Pancreas (tissue), 10 donors: ENCODE measurements around the gene PLEKHA8. TPM values are rescaled to one million over a fixed set of nuclear protein-coding genes. Genes with fewer than 3 reads are reported as not detected.

ENCODE experiments used
- ATAC-seq, 4 donors: fragments of 200-7000 bp; cut with Tn5 transposase; one replicate each; pipeline versions ENCODE4 v1.8.0 to v1.9.1; 2020; ENCODE audit warnings: mild to moderate bottlenecking in 4 of 4, moderate library complexity in 4 of 4
- DNase-seq, 6 donors: peaks; one replicate each; pipeline ENCODE4 v3.0.0-alpha.2; 2020
- FAIRE-seq: peaks from 2 replicates; lab custom pipeline; 2012; peaks lifted over from hg19 to GRCh38; lab: Jason Lieb, UNC
- H3K27ac ChIP-seq, 4 donors: fragments of 200-600 bp; sonication (generic); 1 replicate in 3 of 4; 2 replicates in 1 of 4; pipeline versions ENCODE4 v1.5.0 to v1.8.0; 2020
- H3K27me3 ChIP-seq, 4 donors: fragments of 200-600 bp; one replicate each; pipeline ENCODE4 v1.8.0; 2021
- H3K36me3 ChIP-seq, 3 donors: fragments of 200-600 bp; sonication (generic) in 1 of 3; one replicate each; pipeline versions ENCODE4 v1.5.0 to v1.8.0; 2020 to 2021
- H3K4me1 ChIP-seq, 3 donors: fragments of 200-600 bp; one replicate each; pipeline ENCODE4 v1.8.0; 2021
- H3K4me3 ChIP-seq, 4 donors: fragments of 200-600 bp; sonication (generic) in 2 of 4; one replicate each; pipeline versions ENCODE4 v1.5.0 to v1.8.0; 2020 to 2021
- H3K9me3 ChIP-seq, 4 donors: fragments of 200-600 bp; one replicate each; pipeline ENCODE4 v1.8.0; 2021
- WGBS, 2 donors: extraction: QIAGEN DNeasy Blood & Tissue Kit; methylation state at CpG; one replicate each; pipeline ENCODE4 v1.1.7; 2013; 5-methylcytosine and 5-hydroxymethylcytosine counted together
- intact Hi-C, 3 donors: fragments of 100-400 bp; cut with DNase I; formaldehyde crosslinking; loops; one replicate each; pipeline versions ENCODE4 v1.11.1 to v1.14.2; 2022
- polyA plus RNA-seq, 2 donors: library from polyadenylated mRNA; stranded (reverse); fragments of 200-250 nt; gene quantifications; one replicate each; pipeline ENCODE4 v1.2.3, GENCODE V29; 2013
- total RNA-seq, 6 donors: library from RNA; stranded (reverse); fragmentation: NEBNext Ultra II Directional in 4 of 6; extraction: Animal tissue kit (Norgen Biotek cat#: 25700) in 4 of 6; gene quantifications; one replicate each; pipeline versions ENCODE4 v1.2.1 to v1.2.4, GENCODE V29; 2021 to 2023
- TF ChIP-seq, protein P1 (sequence below), 4 donors: fragments of 200-600 bp; sonication (generic) in 3 of 4; IDR thresholded peaks; one replicate each; pipeline versions ENCODE4 v1.5.0 to v1.8.0; 2021; ENCODE audit warnings: antibody characterized with exemption in 4 of 4
- donor health status: healthy with polysubstance abuse.
- donor health status: DM: no; HTN: no; CAD: no; lungs with moderate emphysema.
- donor health status: DM: no; HTN: no; CAD: no.
- donor health status: control.
- donor health status: control.
- donor health status: Bipolar disorder and iron deficiency.
- donor health status: DM: yes; HTN: yes; CAD: no.
- donor health status: DM: no; HTN: no; CAD: no.
- donor health status: DM: no; HTN: no; CAD: no.
- donor health status: DM: yes; HTN: yes; CAD: no.

PLEKHA8 gene
- total and polyA plus RNA-seq, 8 donors, result 1.7 to 9.7 (median 4.3) TPM

DNA sequence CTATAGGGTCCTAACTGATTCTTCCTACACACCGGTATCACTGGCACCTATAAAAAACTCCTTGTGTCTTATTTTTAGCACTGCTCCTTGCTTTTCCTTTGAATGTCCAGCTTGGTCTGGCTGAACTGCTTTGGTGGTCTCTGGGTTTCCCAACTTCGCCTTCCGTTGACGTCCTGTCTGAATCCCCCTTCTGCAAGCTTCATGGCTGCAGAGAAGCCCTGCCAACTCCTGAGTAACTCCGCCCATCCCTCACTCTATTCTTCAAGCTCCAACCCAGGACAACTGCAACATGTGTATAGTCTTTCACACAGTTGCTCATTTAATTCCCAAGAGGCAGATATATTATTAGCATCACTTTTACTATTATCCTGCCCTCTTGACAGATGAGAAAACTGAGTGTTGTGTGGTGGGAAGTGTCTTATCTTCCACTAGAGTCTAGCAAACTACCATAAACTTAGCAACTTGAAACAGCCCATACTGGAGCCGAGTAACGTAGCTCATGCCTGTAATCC, 147.5 kb downstream of the PLEKHA8 start:
- TF ChIP-seq, protein P1, sequence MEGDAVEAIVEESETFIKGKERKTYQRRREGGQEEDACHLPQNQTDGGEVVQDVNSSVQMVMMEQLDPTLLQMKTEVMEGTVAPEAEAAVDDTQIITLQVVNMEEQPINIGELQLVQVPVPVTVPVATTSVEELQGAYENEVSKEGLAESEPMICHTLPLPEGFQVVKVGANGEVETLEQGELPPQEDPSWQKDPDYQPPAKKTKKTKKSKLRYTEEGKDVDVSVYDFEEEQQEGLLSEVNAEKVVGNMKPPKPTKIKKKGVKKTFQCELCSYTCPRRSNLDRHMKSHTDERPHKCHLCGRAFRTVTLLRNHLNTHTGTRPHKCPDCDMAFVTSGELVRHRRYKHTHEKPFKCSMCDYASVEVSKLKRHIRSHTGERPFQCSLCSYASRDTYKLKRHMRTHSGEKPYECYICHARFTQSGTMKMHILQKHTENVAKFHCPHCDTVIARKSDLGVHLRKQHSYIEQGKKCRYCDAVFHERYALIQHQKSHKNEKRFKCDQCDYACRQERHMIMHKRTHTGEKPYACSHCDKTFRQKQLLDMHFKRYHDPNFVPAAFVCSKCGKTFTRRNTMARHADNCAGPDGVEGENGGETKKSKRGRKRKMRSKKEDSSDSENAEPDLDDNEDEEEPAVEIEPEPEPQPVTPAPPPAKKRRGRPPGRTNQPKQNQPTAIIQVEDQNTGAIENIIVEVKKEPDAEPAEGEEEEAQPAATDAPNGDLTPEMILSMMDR (IDR thresholded peaks at IDR 0.05), result no peak
- H3K27ac ChIP-seq, result no peak overlapping the region
- DNase-seq (no peak), FAIRE-seq (no peak), ATAC-seq (no peak)
- no peaks in the 10 kb centered on the region for H3K9me3 ChIP-seq
- peaks cover 20 to 40% (median 34%) of the 10 kb centered on the region in 3 donors for H3K4me1 ChIP-seq
- 96 to 99% methylated on average over 7 of the region's 7 CpGs for WGBS, 2 donors
- no peaks in the 10 kb centered on the region for H3K36me3 ChIP-seq
- no peak overlapping the region for H3K4me3 ChIP-seq
- H3K27me3 ChIP-seq, result no peaks in the 10 kb centered on the region
- intact Hi-C loops, result no loop called here

DNA sequence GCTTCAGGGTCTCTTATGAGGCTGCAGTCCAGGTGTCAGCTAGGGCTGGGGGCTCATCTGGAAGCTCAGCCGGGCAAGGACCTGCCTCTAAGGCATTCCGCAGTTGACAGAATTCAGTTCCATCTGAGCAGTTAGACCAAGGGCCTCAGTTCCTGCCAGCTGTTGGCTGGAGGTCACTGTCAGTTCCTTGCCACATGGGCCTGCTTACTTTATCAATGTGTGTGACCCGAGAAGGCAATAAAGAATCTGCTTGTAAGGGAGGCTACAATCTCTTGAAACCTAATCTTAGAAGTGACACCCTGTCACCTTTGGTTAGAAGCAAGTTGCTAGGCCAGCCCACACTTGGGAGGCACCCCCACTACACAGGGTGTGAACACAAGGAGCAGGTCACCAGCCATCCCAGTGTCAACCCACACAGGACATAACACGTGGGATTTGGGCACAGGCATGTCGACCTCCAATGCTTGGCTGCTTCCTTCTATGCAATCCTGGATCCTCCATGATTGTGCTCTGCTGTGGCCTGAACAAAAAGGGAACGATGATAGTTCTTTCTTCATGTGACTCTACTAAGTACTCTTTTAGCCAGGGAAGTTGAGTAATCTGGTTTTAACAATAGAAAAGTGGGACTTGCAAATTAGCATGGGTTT, 148.4 kb downstream of the PLEKHA8 start:
- no peak overlapping the region for H3K4me3 ChIP-seq
- H3K9me3 ChIP-seq, result no peaks in the 10 kb centered on the region
- H3K27ac ChIP-seq, result no peak overlapping the region
- FAIRE-seq, result no peak
- no peaks in the 10 kb centered on the region for H3K27me3 ChIP-seq
- WGBS, 2 donors, result 84 to 96% methylated on average over 6 of the region's 6 CpGs
- TF ChIP-seq, protein P1 (IDR thresholded peaks at IDR 0.05), result no peak
- no peaks in the 10 kb centered on the region for H3K36me3 ChIP-seq
- intact Hi-C loops, result no loop called here
- no peak for DNase-seq
- ATAC-seq, result no peak
- H3K4me1 ChIP-seq, result peaks cover 20 to 41% (median 34%) of the 10 kb centered on the region in 3 donors

DNA sequence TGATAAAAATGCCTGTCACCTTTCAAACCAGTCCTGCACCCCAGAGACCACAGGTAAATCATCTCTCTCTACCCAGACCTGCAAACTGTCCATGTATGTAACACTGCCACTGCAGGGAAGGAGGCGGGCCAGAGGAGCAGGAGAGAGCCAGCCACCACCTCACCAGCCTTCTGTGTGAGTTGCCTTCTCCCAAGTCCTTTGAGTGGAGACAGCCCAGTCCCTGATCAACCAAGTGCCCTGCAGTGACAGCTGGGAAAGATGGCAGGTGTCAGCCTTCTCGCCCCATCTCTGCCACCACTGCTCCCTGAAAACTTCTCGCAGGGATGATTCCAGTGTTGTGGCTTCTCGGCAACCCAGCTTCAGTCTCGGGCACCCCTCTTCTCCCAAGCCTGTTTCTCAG, 149.0 kb downstream of the PLEKHA8 start:
- Histone ChIP-seq H3K27me3 (no peaks in the 10 kb centered on the region), H3K27ac (no peak overlapping the region), H3K36me3 (no peaks in the 10 kb centered on the region), H3K9me3 (no peaks in the 10 kb centered on the region), H3K4me3 (no peak overlapping the region), H3K4me1 (peaks cover 20 to 45% (median 34%) of the 10 kb centered on the region in 3 donors)
- FAIRE-seq, result no peak
- TF ChIP-seq, protein P1 (IDR thresholded peaks at IDR 0.05), result no peak
- no peak for DNase-seq
- 79 to 84% methylated on average over 5 of the region's 5 CpGs for WGBS, 2 donors
- intact Hi-C loops, result no loop called here
- ATAC-seq, result no peak

DNA sequence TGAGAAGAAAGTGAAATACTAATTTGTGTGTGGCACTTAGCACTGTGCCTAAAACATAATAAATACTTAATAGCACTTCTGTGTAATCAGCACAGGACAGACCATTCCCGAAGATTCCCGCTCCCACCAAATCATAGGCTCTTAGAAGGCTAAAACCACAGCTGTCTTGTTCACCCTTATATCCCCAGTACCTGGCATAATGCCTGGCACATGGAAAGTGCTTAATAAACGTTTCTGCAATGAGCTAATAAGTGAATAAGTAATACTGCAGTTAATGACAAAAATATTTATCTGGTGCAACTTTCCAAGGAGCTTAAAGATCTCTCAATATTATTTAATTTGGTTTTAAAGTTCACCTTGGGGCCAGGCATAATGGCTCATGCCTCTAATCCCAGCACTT, 149.8 kb downstream of the PLEKHA8 start:
- intact Hi-C loops, result no loop called here
- H3K36me3 ChIP-seq, result no peaks in the 10 kb centered on the region
- 60 to 62% methylated on average over 3 of the region's 3 CpGs for WGBS, 2 donors
- peaks cover 22 to 45% (median 37%) of the 10 kb centered on the region in 3 donors for H3K4me1 ChIP-seq
- H3K27me3 ChIP-seq, result no peaks in the 10 kb centered on the region
- DNase-seq (no peak), ATAC-seq (no peak), FAIRE-seq (no peak)
- TF ChIP-seq, protein P1 (IDR thresholded peaks at IDR 0.05), result no peak
- no peaks in the 10 kb centered on the region for H3K9me3 ChIP-seq
- H3K27ac ChIP-seq, result no peak overlapping the region
- H3K4me3 ChIP-seq, result no peak overlapping the region
